Lung microvascular endothelial cell (primary cell): Measurements from ENCODE around the gene TOR4A. TPM values are rescaled to one million over a fixed set of nuclear protein-coding genes. Genes with fewer than 3 reads are reported as not detected.

ENCODE experiments used
- DNase-seq, 2 donors: peaks; one replicate each; pipeline versions ENCODE4 v3.0.0 to v3.0.0-alpha.2; 2010; ENCODE audit warnings: low read depth in 2 of 2
- total RNA-seq: library from RNA; depleted of rRNA; stranded (reverse); fragments of >200 nt; gene quantifications from 2 replicates; pipeline ENCODE4 v1.2.1, GENCODE V29; 2014

The TOR4A gene
- total RNA-seq, 1 donor from 2014 or later, result 21.8 TPM

DNA sequence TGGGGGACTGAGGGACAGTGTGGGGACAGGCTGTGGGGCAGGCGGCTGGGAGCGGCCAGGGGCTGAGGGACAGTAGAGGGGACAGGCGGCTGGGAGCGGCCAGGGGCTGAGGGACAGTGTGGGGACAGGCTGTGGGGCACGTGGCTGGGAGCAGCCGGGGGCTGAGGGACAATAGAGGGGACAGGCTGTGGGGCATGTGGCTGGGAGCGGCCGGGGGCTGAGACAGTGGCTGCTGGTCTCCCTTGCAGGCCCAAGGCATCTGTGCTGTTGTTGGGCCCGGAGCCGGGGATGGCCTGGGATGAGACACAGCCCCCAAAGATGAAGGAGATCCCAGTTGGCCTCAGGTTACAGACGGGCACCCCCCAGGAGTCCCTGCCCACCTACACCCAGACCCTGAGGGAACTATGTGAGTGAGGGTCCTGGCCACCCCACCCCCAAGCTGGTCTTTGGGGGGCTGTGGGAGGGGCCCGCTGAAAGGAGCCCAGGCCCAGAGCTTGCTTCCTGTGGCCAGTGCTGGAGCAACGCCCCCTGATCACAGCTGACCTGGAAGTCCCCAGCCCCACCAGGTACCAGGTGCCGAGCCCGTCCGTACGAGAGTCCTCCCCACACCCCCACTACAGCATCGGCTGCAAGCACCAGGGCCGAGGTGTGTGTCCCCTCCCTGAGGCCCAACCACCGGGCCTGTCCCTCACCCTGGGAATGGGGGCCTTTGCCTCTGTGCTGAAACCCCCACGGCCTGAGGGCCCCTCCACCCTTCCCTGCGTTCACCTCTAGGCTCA, 25.8 kb upstream of the TOR4A start:
- no peak for DNase-seq

DNA sequence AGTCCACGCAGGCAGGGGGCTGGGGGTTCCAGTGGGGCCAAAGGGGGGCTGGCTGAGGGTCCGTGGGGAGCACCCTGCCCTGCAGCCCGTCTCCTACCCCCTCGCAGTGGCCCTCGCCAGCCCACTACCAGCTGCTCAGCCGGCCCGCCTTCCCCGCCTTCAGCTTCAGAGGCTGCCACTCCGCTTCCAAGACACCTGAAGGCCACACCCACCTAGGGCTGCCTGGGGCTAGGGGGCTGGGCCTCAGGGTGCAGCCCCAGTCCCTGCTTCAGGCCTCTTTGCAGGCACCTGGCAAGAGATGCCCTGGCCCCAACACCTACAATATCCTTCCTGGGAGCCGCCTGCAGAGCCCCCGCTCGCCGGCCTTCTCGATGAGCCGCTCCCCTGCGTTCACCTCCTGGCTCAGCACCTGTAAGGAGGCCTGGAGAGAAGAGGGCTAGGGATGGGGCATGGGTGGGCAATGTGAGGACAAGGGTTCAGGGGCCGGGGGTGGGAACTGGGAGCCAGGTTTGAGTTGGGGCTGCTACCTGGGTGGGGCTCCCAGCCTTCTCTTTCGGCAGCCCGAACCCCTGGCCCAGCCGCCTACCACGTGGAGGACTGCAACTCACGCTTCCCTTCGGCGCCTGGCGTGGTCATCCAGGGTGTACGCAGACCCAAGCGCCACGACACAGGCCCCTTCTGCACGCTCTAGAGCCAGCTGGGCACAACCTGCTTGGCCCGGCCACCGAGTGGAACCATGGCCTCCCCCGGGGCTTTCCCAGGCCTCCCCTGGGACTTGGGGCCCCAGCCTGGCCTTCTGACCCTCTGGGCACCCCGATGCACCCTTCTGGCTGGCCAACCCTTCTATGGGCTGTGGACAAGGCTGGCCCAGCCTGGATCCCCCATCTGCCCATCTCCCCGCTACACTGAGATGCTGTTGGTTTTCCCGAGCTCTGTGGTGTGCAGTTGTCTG, 24.7 kb upstream of the TOR4A start:
- no peak for DNase-seq

DNA sequence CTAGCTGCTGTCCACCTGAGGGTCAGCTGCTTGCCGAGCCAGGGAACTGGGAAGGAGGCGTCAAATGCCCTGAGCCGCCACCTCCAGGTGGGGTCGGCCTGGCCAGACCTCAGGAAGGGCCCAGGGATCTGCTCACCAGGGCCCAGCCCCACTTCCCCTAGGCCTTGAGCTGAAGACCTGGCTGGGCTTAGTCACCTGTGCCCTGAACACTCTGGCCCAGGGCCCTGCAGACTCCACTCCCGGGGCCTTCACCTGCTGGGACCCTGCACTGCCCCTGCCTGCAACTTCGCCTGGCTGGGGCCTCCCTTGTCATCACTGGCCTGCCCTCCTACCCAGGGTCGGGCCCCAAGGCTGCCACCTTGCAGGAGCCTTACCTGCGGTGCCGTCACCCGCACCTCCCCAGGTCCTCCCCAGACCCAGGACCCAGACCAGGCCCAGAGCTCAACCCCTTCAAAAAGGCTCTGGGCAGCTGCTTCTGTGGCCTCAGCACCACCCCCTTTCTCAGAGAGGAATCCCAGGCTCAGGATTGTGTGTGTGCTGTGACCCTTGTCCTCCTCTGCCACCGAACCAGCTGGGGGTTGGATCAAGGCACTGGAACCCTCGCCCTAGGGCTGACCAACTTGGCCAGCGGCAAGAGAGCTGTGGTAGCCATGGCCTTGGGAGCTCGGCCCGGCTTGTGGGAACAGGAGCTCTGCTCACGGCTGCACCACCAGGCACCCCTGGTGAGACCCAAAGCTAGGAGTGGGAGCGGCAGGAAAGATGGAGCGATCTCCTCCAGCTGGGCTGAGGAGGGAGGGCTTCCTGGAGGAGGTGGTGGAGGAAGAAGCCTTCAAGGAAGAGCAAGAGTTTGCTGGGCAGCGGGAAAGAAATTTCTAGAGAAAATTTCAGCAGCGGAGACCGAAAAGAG, 23.6 kb upstream of the TOR4A start:
- DNase-seq, result no peak

- DNase-seq, result peak; percentile 79 to 84
These were observed 22.7 kb upstream of the TOR4A start, which contains the start of gene NELFB for GRCh38 chr9:137254624-137255447. NELFB (plus strand) TSS chr9:137255327.

- peak; percentile 27 to 48 for DNase-seq
These were observed 21.9 kb upstream of the TOR4A start for GRCh38 chr9:137255448-137256114.

DNA sequence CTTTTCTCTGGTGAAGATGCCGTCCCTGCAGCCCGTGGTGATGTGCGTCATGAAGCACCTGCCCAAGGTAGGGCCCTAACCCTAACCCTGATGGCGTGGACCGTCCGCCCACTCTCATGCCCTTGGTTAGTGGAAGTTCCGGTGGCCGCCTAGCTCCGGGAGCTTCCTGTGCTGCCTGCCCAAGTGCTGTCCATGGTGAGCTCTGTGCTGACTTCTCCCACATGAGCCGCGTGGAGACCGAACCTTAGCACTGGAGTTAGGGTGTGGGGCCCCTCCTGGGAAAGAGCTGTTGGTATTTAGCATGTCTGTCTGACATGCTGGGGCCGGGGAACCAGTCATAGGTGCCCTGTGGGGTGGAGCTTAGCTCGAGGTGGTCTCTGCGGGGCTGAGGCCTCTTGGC, 21.2 kb upstream of the TOR4A start:
- DNase-seq, result no peak

- DNase-seq, result no peak
These were observed 20.7 kb upstream of the TOR4A start for GRCh38 chr9:137256856-137257255.

- peak in 1 of 2 donors; percentile 52 for DNase-seq
These were observed 15.2 kb upstream of the TOR4A start for GRCh38 chr9:137262173-137262908.

GRCh38 chr9:137262909-137263285, 14.6 kb upstream of the TOR4A start:
- DNase-seq, result no peak

DNA sequence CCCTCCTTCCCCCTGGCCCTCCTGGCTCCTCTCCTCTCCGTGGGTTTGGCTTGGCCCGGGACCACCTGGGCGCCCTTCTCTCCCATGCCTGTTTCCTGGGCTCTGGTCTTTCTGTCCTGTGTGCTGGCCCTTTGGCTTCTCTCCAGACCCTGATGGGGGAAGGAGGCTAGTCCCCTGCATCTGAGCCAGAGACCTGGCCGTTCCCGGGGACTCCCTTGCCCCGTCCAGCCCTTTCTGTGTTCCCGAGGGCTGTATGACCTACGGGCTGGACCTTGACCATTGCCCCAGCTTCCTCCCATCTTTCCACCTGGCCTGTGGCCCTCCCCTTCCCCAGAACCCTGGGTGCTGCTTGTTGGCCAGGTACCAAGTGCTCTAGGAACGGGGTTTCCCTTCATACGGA, 14.0 kb upstream of the TOR4A start:
- no peak for DNase-seq

- no peak for DNase-seq
These were observed 13.5 kb upstream of the TOR4A start for GRCh38 chr9:137264067-137264466.

GRCh38 chr9:137265496-137266161, 11.9 kb upstream of the TOR4A start:
- no peak for DNase-seq

DNA sequence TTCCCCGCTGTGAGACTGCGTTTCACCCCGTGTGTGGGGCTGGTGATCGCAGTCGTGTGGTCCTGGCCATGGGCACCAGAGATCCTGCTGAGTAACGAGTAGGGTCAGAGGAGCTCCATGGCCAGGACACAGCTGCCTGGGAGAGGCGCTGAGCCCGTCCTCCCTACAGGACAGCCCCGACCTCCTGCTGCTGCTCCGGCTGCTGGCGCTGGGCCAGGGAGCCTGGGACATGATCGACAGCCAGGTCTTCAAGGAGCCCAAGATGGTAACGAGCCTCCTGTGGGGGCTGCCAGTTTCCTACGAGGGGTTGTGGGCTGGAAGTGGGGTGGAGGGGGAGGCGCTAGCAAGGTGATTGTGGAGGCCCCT, 11.4 kb upstream of the TOR4A start:
- DNase-seq, result no peak

- DNase-seq, result no peak
These were observed 10.7 kb upstream of the TOR4A start for GRCh38 chr9:137266585-137267453.

DNA sequence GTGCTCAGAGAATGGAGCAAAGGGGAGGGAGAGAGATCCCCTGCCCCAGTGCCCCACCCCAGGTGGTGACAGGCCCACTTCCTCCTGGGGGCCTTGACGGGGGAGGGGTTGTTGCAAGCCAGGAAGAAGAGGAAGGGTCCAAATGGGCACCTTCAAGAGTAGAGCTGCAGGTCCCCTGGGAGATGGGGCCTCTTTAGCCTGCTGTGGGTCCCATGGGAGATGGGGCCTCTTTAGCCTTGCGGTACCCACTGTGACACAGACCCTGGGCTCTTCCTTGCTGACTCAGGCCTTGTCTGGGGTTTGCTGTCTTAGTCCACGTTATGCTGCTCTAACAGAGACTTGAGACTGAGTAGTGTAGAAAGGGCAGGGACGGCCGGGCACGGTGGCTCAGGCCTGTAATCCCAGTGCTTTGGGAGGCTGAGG, 9.6 kb upstream of the TOR4A start:
- DNase-seq, result peak in 1 of 2 donors; percentile 47

DNA sequence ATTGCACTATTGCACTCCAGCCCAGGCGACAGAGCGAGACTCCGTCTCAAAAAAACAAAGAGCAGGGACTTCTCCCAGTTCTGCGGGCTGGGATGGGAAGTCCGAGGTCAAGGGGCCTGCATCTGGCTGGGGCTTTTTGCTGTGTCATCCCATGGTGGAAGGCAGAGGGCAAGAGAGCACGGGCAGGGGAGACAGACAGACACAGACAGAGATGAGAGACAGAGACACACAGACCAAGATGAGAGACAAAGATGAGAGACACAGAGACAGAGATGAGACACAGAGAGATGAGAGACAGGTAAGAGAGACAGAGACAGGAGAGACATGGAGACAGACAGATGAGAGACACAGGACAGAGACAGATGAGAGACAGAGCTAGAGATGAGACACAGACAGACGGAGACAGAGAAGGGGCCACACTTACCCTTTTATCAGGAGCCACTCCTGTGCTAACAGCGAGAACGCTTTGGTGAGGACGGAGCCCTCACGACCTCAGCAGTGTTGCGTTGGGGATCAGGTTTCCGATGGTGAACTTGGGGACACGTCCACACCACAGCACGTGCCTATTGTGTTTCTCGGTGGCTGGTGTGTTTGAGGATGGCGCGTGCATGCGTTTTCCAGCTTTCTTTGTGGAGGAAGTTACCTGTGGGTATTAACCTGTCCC, 8.9 kb upstream of the TOR4A start:
- DNase-seq, result peak; percentile 82 to 89

DNA sequence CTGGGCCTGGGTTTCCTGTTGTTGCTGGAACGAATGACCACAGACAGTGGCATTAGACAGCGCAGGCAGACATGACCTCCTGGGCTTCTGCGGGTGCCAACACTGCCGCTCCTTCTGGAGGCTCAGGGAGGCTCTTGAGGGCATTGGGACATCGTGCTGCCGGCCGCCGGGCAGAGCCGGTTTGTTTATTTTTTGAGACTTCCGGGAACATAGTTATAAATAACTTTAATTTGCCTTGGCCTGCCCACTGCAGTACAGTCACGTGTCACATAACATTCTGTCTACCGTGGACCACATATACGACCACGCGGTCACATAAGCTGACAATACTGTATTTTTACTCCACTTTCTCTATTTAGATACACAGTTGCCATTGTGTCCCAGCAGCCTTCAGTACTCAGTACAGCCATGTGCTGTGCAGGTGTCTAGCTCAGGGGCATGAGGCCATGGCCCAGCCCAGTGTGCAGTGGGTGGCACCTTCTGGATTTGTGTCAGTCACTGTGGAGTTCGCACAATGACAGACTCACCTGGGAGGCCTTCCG, 8.2 kb upstream of the TOR4A start:
- DNase-seq, result peak; percentile 62 to 77
